LNCaP clone FGC (cell line): ENCODE data around the gene CRYBG3.

Experiments
- DNase-seq: peaks from one replicate; pipeline ENCODE4 v3.0.0-alpha.2; 2011; ENCODE audit warnings: low read depth
- H3K4me3 ChIP-seq: 2 replicates; pipeline ENCODE4 v1.5.1; 2011; ENCODE audit warnings: mild to moderate bottlenecking, low read depth, low read length, control low read depth
- CTCF ChIP-seq: IDR thresholded peaks from 2 replicates; pipeline ENCODE4 v1.5.1; 2012; ENCODE audit warnings: mild to moderate bottlenecking; ENCODE audit not compliant: control insufficient read depth, insufficient read depth; ENCODE audit errors: extremely low read depth

Gene CRYBG3

GRCh38 chr3:97810779-97811390 lies 10.9 kb upstream of the CRYBG3 start:
- no peak for TF ChIP-seq CTCF
- H3K4me3 ChIP-seq, result no peak overlapping the region
- DNase-seq, result no peak

- DNase-seq, result no peak
Observed at GRCh38 chr3:97815149-97815917, 6.5 kb upstream of the CRYBG3 start.

GRCh38 chr3:97816811-97817210 lies 5.0 kb upstream of the CRYBG3 start:
- no peak for DNase-seq
- no peak for TF ChIP-seq CTCF
- no peak overlapping the region for H3K4me3 ChIP-seq

More at GRCh38 chr3:97815149-97815917, 6.5 kb upstream of the CRYBG3 start:
- H3K4me3 ChIP-seq, result no peak overlapping the region
- TF ChIP-seq CTCF, result no peak

GRCh38 chr3:97817965-97818364 lies 3.8 kb upstream of the CRYBG3 start:
- no peak for DNase-seq
- H3K4me3 ChIP-seq, result no peak overlapping the region
- TF ChIP-seq CTCF, result no peak

GRCh38 chr3:97820780-97821179 lies 1.0 kb upstream of the CRYBG3 start:
- no peak for TF ChIP-seq CTCF
- DNase-seq, result no peak
- H3K4me3 ChIP-seq, result no peak overlapping the region; the same call in 1 of the 2 replicates

GRCh38 chr3:97821287-97821773 lies 481 bp upstream of the CRYBG3 start:
- peak overlapping the region; percentile 79 for H3K4me3 ChIP-seq
- DNase-seq, result no peak
- TF ChIP-seq CTCF, result no peak

- peak overlapping the region; percentile 79 for H3K4me3 ChIP-seq
- no peak for TF ChIP-seq CTCF
- no peak for DNase-seq
Observed at GRCh38 chr3:97822359-97822775, 556 bp downstream of the CRYBG3 start.
